OCI-LY7 (cell line): ENCODE measurements around the gene ASIC3. TPM values are rescaled to one million over a fixed set of nuclear protein-coding genes. Genes with fewer than 3 reads are reported as not detected.
"Not testable (repeated sequence)": the region's sequence is repeated elsewhere in the genome, so short reads cannot be mapped to it uniquely, and the experiment has no call there.

ENCODE experiments used
- BruUV-seq: library from RNA; stranded (reverse); fragments of 400-500 nt; replicated peaks from 2 replicates; lab custom pipeline; 2021; lab: Mats Ljungman, UMichigan
- CTCF ChIA-PET: fragments of 300-600 bp; sonication (Branson Sonifier 250); formaldehyde crosslinking; loops from one replicate; lab custom pipeline; 2022; ENCODE audit warnings: antibody characterized with exemption; ENCODE audit not compliant: unreplicated experiment; lab: Charles Lee
- POLR2A ChIA-PET: fragments of 300-600 bp; sonication (Branson Sonifier 250); formaldehyde crosslinking; loops from one replicate; lab custom pipeline; 2022; ENCODE audit warnings: antibody characterized with exemption; lab: Charles Lee
- DNase-seq: peaks from one replicate; pipeline ENCODE4 v3.0.0-alpha.2; 2015; ENCODE audit warnings: low spot score
- H2AFZ ChIP-seq: fragments of 200-600 bp; sonication (generic), shearing (Covaris generic); 2 replicates; pipeline ENCODE4 v1.6.1; 2014; ENCODE audit warnings: mild to moderate bottlenecking, antibody characterized with exemption, low read length, moderate library complexity
- H3K27ac ChIP-seq: fragments of 200-600 bp; sonication (generic); 2 replicates; pipeline ENCODE4 v1.5.1; 2014; ENCODE audit warnings: mixed run types, low read depth, mild to moderate bottlenecking, moderate library complexity, low read length, inconsistent platforms; ENCODE audit not compliant: poor library complexity, severe bottlenecking
- H3K36me3 ChIP-seq: fragments of 200-600 bp; sonication (generic); 2 replicates; pipeline ENCODE4 v1.6.1; 2014; ENCODE audit warnings: mild to moderate bottlenecking, antibody characterized with exemption, low read length, moderate library complexity, mixed read lengths; ENCODE audit not compliant: insufficient read depth
- H3K4me1 ChIP-seq: fragments of 200-600 bp; sonication (generic); 2 replicates; pipeline ENCODE4 v1.5.1; 2014; ENCODE audit warnings: mild to moderate bottlenecking, low read length; ENCODE audit not compliant: insufficient read depth, poor library complexity, severe bottlenecking
- H3K4me2 ChIP-seq: fragments of 200-600 bp; sonication (generic); 2 replicates; pipeline ENCODE4 v1.6.1; 2014; ENCODE audit warnings: mild to moderate bottlenecking, low read length
- H3K4me3 ChIP-seq: fragments of 200-600 bp; sonication (generic); 2 replicates; pipeline ENCODE4 v1.5.1; 2014; ENCODE audit warnings: mild to moderate bottlenecking, low read depth, low read length; ENCODE audit not compliant: poor library complexity, severe bottlenecking
- H3K79me2 ChIP-seq: fragments of 200-600 bp; sonication (generic); 2 replicates; pipeline ENCODE4 v1.6.1; 2016; ENCODE audit warnings: low read depth, mild to moderate bottlenecking, low read length, moderate library complexity, mixed read lengths; ENCODE audit not compliant: insufficient read depth
- H3K9me2 ChIP-seq: fragments of 200-600 bp; sonication (generic); 2 replicates; pipeline ENCODE4 v1.6.1; 2016; ENCODE audit warnings: mild to moderate bottlenecking, low read length, mixed read lengths; ENCODE audit not compliant: insufficient read depth
- H3K9me3 ChIP-seq: fragments of 200-600 bp; sonication (generic); 2 replicates; pipeline ENCODE4 v1.6.1; 2014; ENCODE audit warnings: mild to moderate bottlenecking, mixed run types, low read length, mixed read lengths
- H4K20me1 ChIP-seq: fragments of 200-600 bp; sonication (generic); 2 replicates; pipeline ENCODE4 v1.6.1; 2014; ENCODE audit warnings: mild to moderate bottlenecking, antibody characterized with exemption, low read length, moderate library complexity, mixed read lengths; ENCODE audit not compliant: insufficient read depth
- EZH2phosphoT487 ChIP-seq: fragments of 200-600 bp; sonication (generic); IDR thresholded peaks from 2 replicates; pipeline ENCODE4 v1.6.1; 2018; ENCODE audit warnings: low read depth, borderline replicate concordance, mild to moderate bottlenecking, mixed run types, antibody characterized with exemption, low read length, moderate library complexity, mixed read lengths
- intact Hi-C: fragments of 100-400 bp; cut with micrococcal nuclease; formaldehyde crosslinking; loops from one replicate; pipeline ENCODE4 v1.10.0; 2022; ENCODE audit not compliant: unreplicated experiment
- total RNA-seq, 2 experiments: library from RNA; depleted of rRNA in 1 of 2; stranded (reverse); fragments of >200 nt in 1 of 2; shearing (Covaris generic) in 1 of 2; gene quantifications; 2 replicates each; pipeline ENCODE4 v1.2.3, GENCODE V29; 2014 to 2022
- TF ChIP-seq, protein P1 (sequence below): fragments of 200-600 bp; sonication (generic); conservative IDR thresholded peaks from 2 replicates; pipeline ENCODE4 v1.5.1; 2014; ENCODE audit warnings: mild to moderate bottlenecking, antibody characterized with exemption, low read length, moderate library complexity, mixed read lengths

ASIC3 gene
- total RNA-seq, 2 experiments from 2014 or later, result 3.3 to 14.8 TPM

DNA sequence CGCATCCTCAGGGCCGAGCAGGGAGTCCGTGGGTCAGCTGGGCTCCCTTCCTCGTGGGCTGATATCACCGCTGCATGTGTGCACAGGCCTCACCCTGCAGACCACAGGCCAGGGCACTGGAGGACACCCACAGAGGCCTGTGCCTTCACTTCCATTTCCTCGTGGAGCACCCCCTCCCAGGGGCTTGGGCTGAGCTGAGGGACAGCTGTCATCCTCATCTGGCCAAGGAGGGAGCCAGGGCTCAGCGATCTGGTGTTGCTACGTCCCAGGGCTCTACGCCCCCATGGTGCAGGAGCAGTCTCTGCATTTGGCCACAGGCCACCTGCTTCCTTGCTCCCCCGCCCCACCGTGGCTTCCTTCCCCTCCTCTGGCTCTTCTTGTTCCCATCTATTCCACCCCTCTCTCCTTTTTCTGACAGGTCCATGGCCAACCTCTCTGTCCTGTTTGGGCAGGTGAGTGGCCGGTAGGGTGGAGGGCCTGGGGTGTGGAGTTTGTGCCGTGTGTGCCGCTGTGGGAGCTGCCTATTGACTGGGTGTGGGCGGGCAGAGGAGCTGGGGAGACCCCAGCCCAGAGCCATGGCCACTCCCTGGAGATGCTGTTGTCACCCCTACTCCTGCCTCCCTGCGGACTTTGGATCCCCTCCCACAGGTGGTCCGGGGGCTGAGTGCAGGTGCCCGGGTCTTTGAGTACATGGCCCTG, 8.3 kb upstream of the ASIC3 start:
- TF ChIP-seq, protein P1, sequence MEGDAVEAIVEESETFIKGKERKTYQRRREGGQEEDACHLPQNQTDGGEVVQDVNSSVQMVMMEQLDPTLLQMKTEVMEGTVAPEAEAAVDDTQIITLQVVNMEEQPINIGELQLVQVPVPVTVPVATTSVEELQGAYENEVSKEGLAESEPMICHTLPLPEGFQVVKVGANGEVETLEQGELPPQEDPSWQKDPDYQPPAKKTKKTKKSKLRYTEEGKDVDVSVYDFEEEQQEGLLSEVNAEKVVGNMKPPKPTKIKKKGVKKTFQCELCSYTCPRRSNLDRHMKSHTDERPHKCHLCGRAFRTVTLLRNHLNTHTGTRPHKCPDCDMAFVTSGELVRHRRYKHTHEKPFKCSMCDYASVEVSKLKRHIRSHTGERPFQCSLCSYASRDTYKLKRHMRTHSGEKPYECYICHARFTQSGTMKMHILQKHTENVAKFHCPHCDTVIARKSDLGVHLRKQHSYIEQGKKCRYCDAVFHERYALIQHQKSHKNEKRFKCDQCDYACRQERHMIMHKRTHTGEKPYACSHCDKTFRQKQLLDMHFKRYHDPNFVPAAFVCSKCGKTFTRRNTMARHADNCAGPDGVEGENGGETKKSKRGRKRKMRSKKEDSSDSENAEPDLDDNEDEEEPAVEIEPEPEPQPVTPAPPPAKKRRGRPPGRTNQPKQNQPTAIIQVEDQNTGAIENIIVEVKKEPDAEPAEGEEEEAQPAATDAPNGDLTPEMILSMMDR, result no peak
- no peak for TF ChIP-seq EZH2phosphoT487
- Histone ChIP-seq H3K79me2 (no peaks in the 10 kb centered on the region), H2AFZ (no peak overlapping the region), H3K36me3 (peaks cover 14% of the 10 kb centered on the region), H3K27ac (no peak overlapping the region), H3K4me3 (no peak overlapping the region), H3K4me1 (no peaks in the 10 kb centered on the region), H3K9me3 (no peaks in the 10 kb centered on the region), H3K9me2 (no peaks in the 10 kb centered on the region), H4K20me1 (no peaks in the 10 kb centered on the region), H3K4me2 (no peak overlapping the region)
- BruUV-seq, result no TSS peak
- intact Hi-C loops, result no loop called here
- POLR2A ChIA-PET, result no interaction called here
- CTCF ChIA-PET, result no interaction called here
- DNase-seq, result no peak

DNA sequence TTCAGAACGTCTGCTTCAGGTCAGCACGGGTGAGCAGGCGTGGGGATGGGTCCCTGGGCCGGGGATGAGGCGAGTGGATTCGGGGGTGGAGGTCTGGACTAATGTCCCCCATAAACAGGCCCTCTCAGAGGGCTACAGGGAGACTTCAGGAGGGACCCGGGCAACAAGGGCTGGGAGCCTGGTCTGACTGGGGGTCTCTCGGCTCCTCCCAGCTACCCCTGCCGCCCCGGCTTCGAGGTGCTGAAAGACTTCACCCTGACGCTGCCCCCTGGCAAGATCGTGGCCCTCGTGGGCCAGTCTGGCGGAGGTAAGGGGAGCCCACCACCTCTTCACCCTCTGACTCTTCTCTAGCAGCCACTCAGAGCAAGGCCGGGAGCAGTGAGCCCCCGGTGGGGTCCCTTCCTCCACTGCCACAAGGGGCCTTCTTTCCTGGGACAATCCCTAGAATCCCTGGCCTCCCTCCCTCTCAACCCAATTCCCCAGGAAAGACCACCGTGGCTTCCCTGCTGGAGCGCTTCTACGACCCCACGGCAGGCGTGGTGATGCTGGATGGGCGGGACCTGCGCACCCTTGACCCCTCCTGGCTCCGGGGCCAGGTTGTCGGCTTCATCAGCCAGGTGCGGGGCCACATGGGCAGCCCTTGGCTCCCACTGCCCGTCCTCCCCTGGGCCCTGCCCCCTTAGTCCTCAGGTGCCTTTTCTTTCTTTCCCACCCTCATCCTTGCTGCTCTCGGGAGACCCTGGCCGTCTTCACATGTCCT, 7.5 kb upstream of the ASIC3 start:
- H3K9me3 ChIP-seq, result no peaks in the 10 kb centered on the region
- intact Hi-C loops, result no loop called here
- no peaks in the 10 kb centered on the region for H3K79me2 ChIP-seq
- H2AFZ ChIP-seq, result no peak overlapping the region
- no peak for DNase-seq
- TF ChIP-seq, protein P1, result no peak
- no peak for TF ChIP-seq EZH2phosphoT487
- H3K4me2 ChIP-seq, result no peak overlapping the region
- no peak overlapping the region for H3K4me3 ChIP-seq
- H4K20me1 ChIP-seq, result no peaks in the 10 kb centered on the region
- no peak overlapping the region for H3K27ac ChIP-seq
- no peaks in the 10 kb centered on the region for H3K4me1 ChIP-seq
- H3K9me2 ChIP-seq, result no peaks in the 10 kb centered on the region
- POLR2A ChIA-PET, result no interaction called here
- CTCF ChIA-PET, result no interaction called here
- H3K36me3 ChIP-seq, result peaks cover 14% of the 10 kb centered on the region
- no TSS peak for BruUV-seq

DNA sequence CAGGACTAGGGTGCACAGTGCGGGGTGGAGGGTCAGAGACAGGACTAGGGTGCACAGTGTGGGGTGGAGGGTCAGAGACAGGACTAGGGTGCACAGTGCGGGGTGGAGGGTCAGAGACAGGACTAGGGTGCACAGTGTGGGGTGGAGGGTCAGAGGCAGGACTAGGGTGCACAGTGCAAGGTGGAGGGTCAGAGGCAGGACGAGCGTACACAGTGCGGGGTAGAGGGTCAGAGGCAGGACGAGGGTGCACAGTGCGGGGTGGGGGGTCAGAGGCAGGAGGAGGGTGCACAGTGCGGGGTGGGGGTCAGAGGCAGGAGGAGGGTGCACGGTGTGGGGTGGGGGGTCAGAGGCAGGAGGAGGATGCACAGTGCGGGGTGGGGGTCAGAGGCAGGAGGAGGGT, 4.9 kb upstream of the ASIC3 start:
- CTCF ChIA-PET, H3K9me2 ChIP-seq, H3K4me1 ChIP-seq, H3K4me3 ChIP-seq, H3K36me3 ChIP-seq, DNase-seq, BruUV-seq, H3K4me2 ChIP-seq, H3K79me2 ChIP-seq, H3K27ac ChIP-seq, H4K20me1 ChIP-seq, H2AFZ ChIP-seq, POLR2A ChIA-PET, intact Hi-C loops, H3K9me3 ChIP-seq: not testable (repeated sequence)
